Caco-2 (cell line): ENCODE measurements around the gene ATF7IP2. TPM values are rescaled to one million over a fixed set of nuclear protein-coding genes. Genes with fewer than 3 reads are reported as not detected.

Experiments used
- BruUV-seq: library from RNA; stranded (reverse); fragments of 400-500 nt; replicated peaks from 2 replicates; lab custom pipeline; 2021; lab: Mats Ljungman, UMichigan
- CTCF ChIA-PET: fragments of 300-600 bp; sonication (Branson Sonifier 250); formaldehyde crosslinking; loops from one replicate; lab custom pipeline; 2022; ENCODE audit warnings: antibody characterized with exemption; lab: Charles Lee
- POLR2A ChIA-PET: fragments of 300-600 bp; sonication (Branson Sonifier 250); formaldehyde crosslinking; loops from one replicate; lab custom pipeline; 2022; ENCODE audit warnings: antibody characterized with exemption; lab: Charles Lee
- DNase-seq, 2 experiments: peaks; one replicate each; pipeline versions ENCODE4 v3.0.0 to v3.0.0-alpha.2; 2020 to 2022
- H3K27me3 ChIP-seq: replicated peaks from 2 replicates; pipeline ENCODE4 v1.6.0; 2011; ENCODE audit warnings: low read length; ENCODE audit not compliant: control insufficient read depth, insufficient read depth
- H3K36me3 ChIP-seq: 2 replicates; pipeline ENCODE4 v1.5.1; 2011; ENCODE audit warnings: low read length; ENCODE audit not compliant: control insufficient read depth, insufficient read depth
- H3K4me1 ChIP-seq: fragments of 250-450 bp; sonication (Bioruptor Pico); 2 replicates; pipeline ENCODE4 v1.5.1; 2020; ENCODE audit warnings: mild to moderate bottlenecking
- H3K4me3 ChIP-seq: 2 replicates; pipeline ENCODE4 v1.5.1; 2011; ENCODE audit warnings: low read depth, mild to moderate bottlenecking, control low read depth, low read length
- H3K9me3 ChIP-seq: fragments of 250-450 bp; sonication (Bioruptor Pico); 2 replicates; pipeline ENCODE4 v1.5.1; 2020; ENCODE audit warnings: mild to moderate bottlenecking, moderate library complexity
- H3K27ac Mint-ChIP-seq: one replicate; pipeline ENCODE4 v1.8.0; 2022; ENCODE audit warnings: mixed read lengths; ENCODE audit not compliant: unreplicated experiment
- H3K27me3 Mint-ChIP-seq: one replicate; pipeline ENCODE4 v1.8.0; 2022; ENCODE audit warnings: mixed read lengths; ENCODE audit not compliant: insufficient read depth, unreplicated experiment
- H3K36me3 Mint-ChIP-seq: one replicate; pipeline ENCODE4 v1.8.0; 2022; ENCODE audit warnings: mild to moderate bottlenecking, mixed read lengths; ENCODE audit not compliant: insufficient read depth, unreplicated experiment
- H3K4me1 Mint-ChIP-seq: one replicate; pipeline ENCODE4 v1.8.0; 2022; ENCODE audit warnings: low read depth, mixed read lengths; ENCODE audit not compliant: unreplicated experiment
- H3K4me3 Mint-ChIP-seq: one replicate; pipeline ENCODE4 v1.8.0; 2022; ENCODE audit warnings: mild to moderate bottlenecking, moderate library complexity, mixed read lengths; ENCODE audit not compliant: unreplicated experiment
- H3K9me3 Mint-ChIP-seq: one replicate; pipeline ENCODE4 v1.8.0; 2022; ENCODE audit warnings: mixed read lengths; ENCODE audit not compliant: unreplicated experiment
- intact Hi-C: fragments of 100-400 bp; cut with micrococcal nuclease; formaldehyde crosslinking; loops from one replicate; pipeline ENCODE4 v1.10.0; 2022; ENCODE audit not compliant: unreplicated experiment
- total RNA-seq: library from RNA; stranded (reverse); gene quantifications from 2 replicates; pipeline ENCODE4 v1.2.3, GENCODE V29; 2022
- TF ChIP-seq, protein P1 (sequence below), 2 experiments: fragments of 200-600 bp in 1 of 2; IDR thresholded peaks; 1 replicate in 1 of 2; 2 replicates in 1 of 2; pipeline versions ENCODE4 v1.5.1 to v1.8.0; 2011 to 2022; ENCODE audit warnings: antibody characterized with exemption in 1 of 2, control low read depth in 1 of 2, inconsistent platforms in 1 of 2, low read depth in 1 of 2, low read length in 1 of 2, mild to moderate bottlenecking in 1 of 2, moderate library complexity in 1 of 2; ENCODE audit not compliant: insufficient read depth in 1 of 2, severe bottlenecking in 1 of 2, unreplicated experiment in 1 of 2

Gene ATF7IP2
- total RNA-seq, 1 experiment from 2014 or later, result 16.4 TPM

GRCh38 chr16:10519929-10520868, 134.3 kb downstream of the ATF7IP2 start:
- H3K27me3 ChIP-seq, result no peaks in the 10 kb centered on the region
- H3K36me3 ChIP-seq, result no peaks in the 10 kb centered on the region
- POLR2A ChIA-PET, result no interaction called here
- Mint-ChIP-seq H3K4me1 (peaks cover 17% of the 10 kb centered on the region), H3K27me3 (no peaks in the 10 kb centered on the region), H3K4me3 (peak overlapping the region; percentile 20), H3K9me3 (peaks cover 1% of the 10 kb centered on the region), H3K36me3 (peaks cover 78% of the 10 kb centered on the region), H3K27ac (peak overlapping the region; percentile 86)
- peak in 1 of 2 experiments; percentile 42 for DNase-seq
- TF ChIP-seq, protein P1, sequence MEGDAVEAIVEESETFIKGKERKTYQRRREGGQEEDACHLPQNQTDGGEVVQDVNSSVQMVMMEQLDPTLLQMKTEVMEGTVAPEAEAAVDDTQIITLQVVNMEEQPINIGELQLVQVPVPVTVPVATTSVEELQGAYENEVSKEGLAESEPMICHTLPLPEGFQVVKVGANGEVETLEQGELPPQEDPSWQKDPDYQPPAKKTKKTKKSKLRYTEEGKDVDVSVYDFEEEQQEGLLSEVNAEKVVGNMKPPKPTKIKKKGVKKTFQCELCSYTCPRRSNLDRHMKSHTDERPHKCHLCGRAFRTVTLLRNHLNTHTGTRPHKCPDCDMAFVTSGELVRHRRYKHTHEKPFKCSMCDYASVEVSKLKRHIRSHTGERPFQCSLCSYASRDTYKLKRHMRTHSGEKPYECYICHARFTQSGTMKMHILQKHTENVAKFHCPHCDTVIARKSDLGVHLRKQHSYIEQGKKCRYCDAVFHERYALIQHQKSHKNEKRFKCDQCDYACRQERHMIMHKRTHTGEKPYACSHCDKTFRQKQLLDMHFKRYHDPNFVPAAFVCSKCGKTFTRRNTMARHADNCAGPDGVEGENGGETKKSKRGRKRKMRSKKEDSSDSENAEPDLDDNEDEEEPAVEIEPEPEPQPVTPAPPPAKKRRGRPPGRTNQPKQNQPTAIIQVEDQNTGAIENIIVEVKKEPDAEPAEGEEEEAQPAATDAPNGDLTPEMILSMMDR (IDR thresholded peaks at IDR 0.05; ENCODE audit: insufficient read depth in 1 of 2, low read depth in 1 of 2, low read length in 1 of 2, severe bottlenecking in 1 of 2, unreplicated experiment in 1 of 2), result no peak
- no TSS peak for BruUV-seq
- peaks cover 5% of the 10 kb centered on the region for H3K4me1 ChIP-seq
- intact Hi-C loops, result loop anchor here (5.0 kb wide), 1 partner anchor 62 kb away; the partner anchor contains the start of gene EMP2
- CTCF ChIA-PET, result no interaction called here
- no peaks in the 10 kb centered on the region for H3K9me3 ChIP-seq
- H3K4me3 ChIP-seq, result no peak overlapping the region

- Mint-ChIP-seq H3K27me3 (no peaks in the 10 kb centered on the region), H3K4me1 (peaks cover 25% of the 10 kb centered on the region), H3K27ac (peak overlapping the region; percentile 86), H3K4me3 (no peak overlapping the region), H3K9me3 (peaks cover 10% of the 10 kb centered on the region), H3K36me3 (peaks cover 83% of the 10 kb centered on the region)
- Histone ChIP-seq H3K36me3 (no peaks in the 10 kb centered on the region), H3K27me3 (no peaks in the 10 kb centered on the region), H3K4me3 (no peak overlapping the region), H3K9me3 (no peaks in the 10 kb centered on the region), H3K4me1 (peaks cover 9% of the 10 kb centered on the region)
- ChIA-PET CTCF (no interaction called here), POLR2A (no interaction called here)
- DNase-seq, result peak in 1 of 2 experiments; percentile 8
- no TSS peak for BruUV-seq
- intact Hi-C loops, result loop anchor here (5.0 kb wide), 1 partner anchor 61 kb away; the partner anchor contains the start of gene EMP2
- TF ChIP-seq, protein P1 (IDR thresholded peaks at IDR 0.05; ENCODE audit: insufficient read depth in 1 of 2, low read depth in 1 of 2, low read length in 1 of 2, severe bottlenecking in 1 of 2, unreplicated experiment in 1 of 2), result no peak
Measured at GRCh38 chr16:10520869-10521578, 135.2 kb downstream of the ATF7IP2 start.

- Histone ChIP-seq H3K4me1 (peaks cover 16% of the 10 kb centered on the region), H3K4me3 (no peak overlapping the region), H3K36me3 (no peaks in the 10 kb centered on the region), H3K27me3 (no peaks in the 10 kb centered on the region), H3K9me3 (no peaks in the 10 kb centered on the region)
- peaks cover 25% of the 10 kb centered on the region for H3K4me1 Mint-ChIP-seq
- no TSS peak for BruUV-seq
- TF ChIP-seq, protein P1 (IDR thresholded peaks at IDR 0.05; ENCODE audit: insufficient read depth in 1 of 2, low read depth in 1 of 2, low read length in 1 of 2, severe bottlenecking in 1 of 2, unreplicated experiment in 1 of 2), result peak; percentile 12 to 22
- POLR2A ChIA-PET, result no interaction called here
- CTCF ChIA-PET, result no interaction called here
- peak in 1 of 2 experiments; percentile 30 for DNase-seq
- H3K36me3 Mint-ChIP-seq, result peaks cover 83% of the 10 kb centered on the region
- no peak overlapping the region for H3K27ac Mint-ChIP-seq
- peaks cover 11% of the 10 kb centered on the region for H3K9me3 Mint-ChIP-seq
- intact Hi-C loops, result loop anchor here (5.0 kb wide), 1 partner anchor 61 kb away; the partner anchor contains the start of gene EMP2
- H3K27me3 Mint-ChIP-seq, result no peaks in the 10 kb centered on the region
- no peak overlapping the region for H3K4me3 Mint-ChIP-seq
Measured at GRCh38 chr16:10521681-10522274, 135.9 kb downstream of the ATF7IP2 start.
